ENCODE data around the gene RUNDC3A. TPM values are rescaled to one million over a fixed set of nuclear protein-coding genes. Genes with fewer than 3 reads are reported as not detected.

Gene RUNDC3A
- total RNA-seq, 1 donor from 2014 or later: 0.26 TPM

- TF ChIP-seq CTCF (IDR thresholded peaks at IDR 0.05; ENCODE audit: insufficient read depth, low read length, severe bottlenecking): no peak
- DNase-seq (ENCODE audit: low read depth): no peak
- no peaks in the 10 kb centered on the region for H3K36me3 ChIP-seq (ENCODE audit: control insufficient read depth, insufficient read depth, low read length)
- no peak overlapping the region for H3K4me3 ChIP-seq (ENCODE audit: low read depth, low read length)
- no peak for FAIRE-seq
- H3K27me3 ChIP-seq (ENCODE audit: control insufficient read depth, insufficient read depth, low read length): peaks cover 4% of the 10 kb centered on the region
These were observed 50.6 kb downstream of the RUNDC3A start for GRCh38 chr17:44359006-44359405.

- no peak overlapping the region for H3K4me3 ChIP-seq (ENCODE audit: low read depth, low read length)
- H3K36me3 ChIP-seq (ENCODE audit: control insufficient read depth, insufficient read depth, low read length): no peaks in the 10 kb centered on the region
- peaks cover 4% of the 10 kb centered on the region for H3K27me3 ChIP-seq (ENCODE audit: control insufficient read depth, insufficient read depth, low read length)
- FAIRE-seq (no peak), DNase-seq (ENCODE audit: low read depth) (no peak)
- no peak for TF ChIP-seq CTCF (IDR thresholded peaks at IDR 0.05; ENCODE audit: insufficient read depth, low read length, severe bottlenecking)
These were observed 51.2 kb downstream of the RUNDC3A start for GRCh38 chr17:44359458-44360143.

GRCh38 chr17:44360144-44360533 lies 51.7 kb downstream of the RUNDC3A start:
- Histone ChIP-seq H3K36me3 (ENCODE audit: control insufficient read depth, insufficient read depth, low read length) (no peaks in the 10 kb centered on the region), H3K27me3 (ENCODE audit: control insufficient read depth, insufficient read depth, low read length) (peaks cover 4% of the 10 kb centered on the region), H3K4me3 (ENCODE audit: low read depth, low read length) (no peak overlapping the region)
- DNase-seq (ENCODE audit: low read depth) (no peak), FAIRE-seq (no peak)
- no peak for TF ChIP-seq CTCF (IDR thresholded peaks at IDR 0.05; ENCODE audit: insufficient read depth, low read length, severe bottlenecking)

- DNase-seq (ENCODE audit: low read depth): no peak
- no peak for TF ChIP-seq CTCF (IDR thresholded peaks at IDR 0.05; ENCODE audit: insufficient read depth, low read length, severe bottlenecking)
- H3K4me3 ChIP-seq (ENCODE audit: low read depth, low read length): no peak overlapping the region
- no peak for FAIRE-seq
- H3K27me3 ChIP-seq (ENCODE audit: control insufficient read depth, insufficient read depth, low read length): peaks cover 4% of the 10 kb centered on the region
- no peaks in the 10 kb centered on the region for H3K36me3 ChIP-seq (ENCODE audit: control insufficient read depth, insufficient read depth, low read length)
These were observed 52.4 kb downstream of the RUNDC3A start for GRCh38 chr17:44360826-44361225.

GRCh38 chr17:44361292-44362260 lies 53.2 kb downstream of the RUNDC3A start:
- Histone ChIP-seq H3K4me3 (ENCODE audit: low read depth, low read length) (no peak overlapping the region), H3K27me3 (ENCODE audit: control insufficient read depth, insufficient read depth, low read length) (peaks cover 7% of the 10 kb centered on the region), H3K36me3 (ENCODE audit: control insufficient read depth, insufficient read depth, low read length) (no peaks in the 10 kb centered on the region)
- FAIRE-seq (no peak), DNase-seq (ENCODE audit: low read depth) (no peak)
- no peak for TF ChIP-seq CTCF (IDR thresholded peaks at IDR 0.05; ENCODE audit: insufficient read depth, low read length, severe bottlenecking)
